ENCODE data around the gene MASTL.

MASTL gene

GRCh38 chr10:27223964-27224363, 68.8 kb downstream of the MASTL start:
- FAIRE-seq (peak; percentile 74), DNase-seq (ENCODE audit: extremely low spot score, insufficient read length, low read depth) (no peak)

- FAIRE-seq: no peak
- no peak for DNase-seq (ENCODE audit: extremely low spot score, insufficient read length, low read depth)
These were observed 69.9 kb downstream of the MASTL start for GRCh38 chr10:27225011-27225590.

DNA sequence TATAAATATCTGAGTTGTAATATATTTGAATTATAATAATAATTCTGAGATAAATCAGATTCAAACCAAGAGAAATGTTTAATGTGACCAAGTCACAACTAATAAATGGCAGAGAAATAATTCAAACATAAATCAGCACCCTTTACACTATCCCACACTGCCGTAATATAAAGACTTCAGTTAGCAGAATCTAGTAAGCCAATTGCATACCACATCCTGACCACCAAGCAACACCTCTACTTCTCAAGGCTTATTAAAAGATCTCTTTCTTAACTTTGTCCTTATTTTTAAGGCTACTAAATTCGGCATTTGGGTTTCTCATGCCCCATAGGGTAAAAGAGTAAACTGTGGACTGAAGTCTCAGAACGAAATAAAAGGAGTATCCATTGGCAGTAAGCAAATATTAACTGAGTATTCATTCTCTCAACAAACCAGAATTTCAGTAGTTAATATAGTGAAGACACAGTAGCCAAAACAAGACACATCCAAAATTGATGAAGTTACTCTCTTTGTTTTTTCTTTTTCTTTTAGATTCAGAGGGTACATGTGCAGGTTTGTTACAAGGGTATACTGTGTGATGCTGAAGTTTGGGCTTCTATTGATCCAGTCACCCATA, 70.6 kb downstream of the MASTL start:
- no peak for DNase-seq (ENCODE audit: extremely low spot score, insufficient read length, low read depth)
- no peak for FAIRE-seq

- DNase-seq (ENCODE audit: extremely low spot score, insufficient read length, low read depth) (no peak), FAIRE-seq (no peak)
These were observed 74.9 kb downstream of the MASTL start for GRCh38 chr10:27230022-27230421.

DNA sequence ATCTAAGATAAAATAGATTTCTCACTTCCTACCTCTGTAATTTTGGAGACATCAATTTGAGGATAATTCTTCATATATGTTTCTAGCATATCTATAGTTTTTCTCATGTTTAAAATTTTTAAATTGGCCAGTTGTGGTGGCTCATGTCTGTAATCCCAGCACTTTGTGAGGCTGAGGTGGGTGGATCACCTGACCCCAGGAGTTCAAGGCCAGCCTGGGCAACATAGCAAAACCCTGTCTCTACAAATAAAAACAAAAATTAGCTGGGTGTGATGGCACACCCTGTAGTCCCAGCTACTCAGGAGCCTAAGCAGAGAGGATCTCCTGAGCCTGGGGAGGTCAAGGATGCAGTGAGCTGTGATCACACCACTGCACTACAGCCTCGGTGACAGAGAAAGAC, 80.6 kb downstream of the MASTL start:
- FAIRE-seq (no peak), DNase-seq (ENCODE audit: extremely low spot score, insufficient read length, low read depth) (no peak)
